Activated T-cell treated with anti-CD3 and anti-CD28 coated beads for 1 hour (primary cell): ENCODE data around the gene TFDP2.

ENCODE experiments used
- DNase-seq: peaks from one replicate; pipeline ENCODE4 v3.0.0-alpha.2; 2020; ENCODE audit warnings: low read depth

The TFDP2 gene

GRCh38 chr3:141963301-141963700 lies 186.0 kb downstream of the TFDP2 start:
- DNase-seq, result no peak

- DNase-seq, result no peak
Observed at GRCh38 chr3:141960731-141961130, 188.6 kb downstream of the TFDP2 start.

- no peak for DNase-seq
Observed at GRCh38 chr3:141959589-141960554, 189.5 kb downstream of the TFDP2 start.

GRCh38 chr3:141955175-141955574 lies 194.2 kb downstream of the TFDP2 start:
- DNase-seq, result no peak

- DNase-seq, result no peak
Observed at GRCh38 chr3:141952611-141953010, 196.7 kb downstream of the TFDP2 start.

- no peak for DNase-seq
Observed at GRCh38 chr3:141950572-141951493, 198.5 kb downstream of the TFDP2 start.

- no peak for DNase-seq
Observed at GRCh38 chr3:141949972-141950371, 199.4 kb downstream of the TFDP2 start.

- no peak for DNase-seq
Observed at GRCh38 chr3:141949399-141949798, 199.9 kb downstream of the TFDP2 start.

- no peak for DNase-seq
Observed at GRCh38 chr3:141945726-141946485, 203.4 kb downstream of the TFDP2 start.

- no peak for DNase-seq
Observed at GRCh38 chr3:141942006-141942405, 207.3 kb downstream of the TFDP2 start.

- no peak for DNase-seq
Observed at GRCh38 chr3:141941093-141941492, 208.3 kb downstream of the TFDP2 start.

GRCh38 chr3:141940194-141940776 lies 209.1 kb downstream of the TFDP2 start:
- no peak for DNase-seq

GRCh38 chr3:141939759-141940158 lies 209.6 kb downstream of the TFDP2 start:
- no peak for DNase-seq

GRCh38 chr3:141938011-141938500 lies 211.3 kb downstream of the TFDP2 start:
- DNase-seq, result no peak

- DNase-seq, result no peak
Observed at GRCh38 chr3:141934354-141934753, 215.0 kb downstream of the TFDP2 start.

GRCh38 chr3:141933421-141934300 lies 215.7 kb downstream of the TFDP2 start:
- DNase-seq, result no peak

GRCh38 chr3:141930801-141931200 lies 218.5 kb downstream of the TFDP2 start:
- no peak for DNase-seq

GRCh38 chr3:141929341-141929995 lies 219.9 kb downstream of the TFDP2 start:
- DNase-seq, result no peak

GRCh38 chr3:141928631-141929270 lies 220.6 kb downstream of the TFDP2 start:
- DNase-seq, result no peak
